WTC11 (cell line): Measurements from ENCODE around the gene TP53BP1. TPM values are rescaled to one million over a fixed set of nuclear protein-coding genes. Genes with fewer than 3 reads are reported as not detected.

Source experiments
- ATAC-seq: fragments of 200-7000 bp; cut with Tn5 transposase; 2 replicates; pipeline ENCODE4 v1.10.0; 2021; ENCODE audit warnings: mild to moderate bottlenecking, moderate library complexity
- CTCF ChIA-PET: fragments of 300-600 bp; sonication (Branson Sonifier 250); formaldehyde crosslinking; loops from one replicate; lab custom pipeline; 2021; ENCODE audit warnings: antibody characterized with exemption; lab: Charles Lee
- POLR2A ChIA-PET: fragments of 350-600 bp; sonication (Branson Sonifier 250); formaldehyde crosslinking; loops from one replicate; lab custom pipeline; 2021; ENCODE audit warnings: antibody characterized with exemption; lab: Charles Lee
- DNase-seq: peaks from one replicate; pipeline ENCODE4 v3.0.0; 2021; ENCODE audit warnings: low spot score
- H3K27ac Mint-ChIP-seq: 2 replicates; pipeline ENCODE4 v1.8.0; 2021; ENCODE audit warnings: mixed read lengths
- H3K27me3 Mint-ChIP-seq: 2 replicates; pipeline ENCODE4 v1.8.0; 2021; ENCODE audit warnings: low read depth, mild to moderate bottlenecking, moderate library complexity, mixed read lengths
- H3K36me3 Mint-ChIP-seq: 2 replicates; pipeline ENCODE4 v1.8.0; 2021; ENCODE audit warnings: mixed read lengths
- H3K4me1 Mint-ChIP-seq: 2 replicates; pipeline ENCODE4 v1.8.0; 2022; ENCODE audit warnings: mixed read lengths
- H3K4me3 Mint-ChIP-seq: 2 replicates; pipeline ENCODE4 v1.8.0; 2021; ENCODE audit warnings: mild to moderate bottlenecking, moderate library complexity, mixed read lengths
- H3K9me3 Mint-ChIP-seq: 2 replicates; pipeline ENCODE4 v1.8.0; 2021; ENCODE audit warnings: mixed read lengths
- CREM ChIP-seq: sonication (generic); formaldehyde crosslinking; IDR thresholded peaks from 2 replicates; pipeline ENCODE4 v1.8.1; 2022; ENCODE audit warnings: mild to moderate bottlenecking, missing genetic modification reagents, moderate library complexity
- JUN ChIP-seq: sonication (generic); formaldehyde crosslinking; IDR thresholded peaks from 2 replicates; pipeline ENCODE4 v1.8.0; 2023; ENCODE audit warnings: mild to moderate bottlenecking, missing genetic modification reagents
- KAT7 ChIP-seq: sonication (generic); formaldehyde crosslinking; IDR thresholded peaks from 2 replicates; pipeline ENCODE4 v1.8.1; 2023; ENCODE audit warnings: missing genetic modification reagents, mild to moderate bottlenecking, borderline replicate concordance
- MYBL2 ChIP-seq: sonication (generic); formaldehyde crosslinking; IDR thresholded peaks from 2 replicates; pipeline ENCODE4 v1.8.1; 2023; ENCODE audit warnings: mild to moderate bottlenecking, moderate library complexity, missing genetic modification reagents
- NFYB ChIP-seq: sonication (generic); formaldehyde crosslinking; conservative IDR thresholded peaks from 2 replicates; pipeline ENCODE4 v1.8.0; 2022; ENCODE audit warnings: low read depth, missing genetic modification reagents
- RELA ChIP-seq: sonication (generic); formaldehyde crosslinking; IDR thresholded peaks from 2 replicates; pipeline ENCODE4 v1.8.1; 2022; ENCODE audit warnings: missing genetic modification reagents, mild to moderate bottlenecking, borderline replicate concordance
- SOX15 ChIP-seq: fragments of 250-450 bp; sonication (Bioruptor Pico); IDR thresholded peaks from 2 replicates; pipeline ENCODE4 v1.9.0; 2021; ENCODE audit warnings: mild to moderate bottlenecking
- ZNF263 ChIP-seq: sonication (generic); formaldehyde crosslinking; IDR thresholded peaks from 2 replicates; pipeline ENCODE4 v1.8.1; 2022; ENCODE audit warnings: low read depth, mild to moderate bottlenecking, moderate library complexity, missing genetic modification reagents
- ZNF671 ChIP-seq: fragments of 250-450 bp; sonication (Bioruptor Pico); IDR thresholded peaks from 2 replicates; pipeline ENCODE4 v1.8.0; 2021; ENCODE audit warnings: mild to moderate bottlenecking
- total RNA-seq: library from RNA; stranded (reverse); gene quantifications from 3 replicates; pipeline ENCODE4 v1.2.3, GENCODE V29; 2021
- TF ChIP-seq, protein P1 (sequence below): fragments of 250-450 bp; sonication (Bioruptor Pico); IDR thresholded peaks from 2 replicates; pipeline ENCODE4 v1.9.0; 2021; ENCODE audit warnings: mild to moderate bottlenecking, borderline replicate concordance
- TF ChIP-seq, protein P2 (sequence below): sonication (generic); formaldehyde crosslinking; IDR thresholded peaks from 2 replicates; pipeline ENCODE4 v1.8.0; 2023; ENCODE audit warnings: missing genetic modification reagents, mild to moderate bottlenecking, borderline replicate concordance
- TF ChIP-seq, protein P3 (sequence below): sonication (generic); formaldehyde crosslinking; IDR thresholded peaks from 2 replicates; pipeline ENCODE4 v1.8.1; 2022; ENCODE audit warnings: low read depth, mild to moderate bottlenecking, moderate library complexity, missing genetic modification reagents, borderline replicate concordance
- TF ChIP-seq, protein P4 (sequence below): sonication (generic); formaldehyde crosslinking; IDR thresholded peaks from 2 replicates; pipeline ENCODE4 v1.8.1; 2022; ENCODE audit warnings: missing genetic modification reagents, borderline replicate concordance

The TP53BP1 gene
- total RNA-seq, 1 experiment from 2014 or later: 67.1 TPM

DNA sequence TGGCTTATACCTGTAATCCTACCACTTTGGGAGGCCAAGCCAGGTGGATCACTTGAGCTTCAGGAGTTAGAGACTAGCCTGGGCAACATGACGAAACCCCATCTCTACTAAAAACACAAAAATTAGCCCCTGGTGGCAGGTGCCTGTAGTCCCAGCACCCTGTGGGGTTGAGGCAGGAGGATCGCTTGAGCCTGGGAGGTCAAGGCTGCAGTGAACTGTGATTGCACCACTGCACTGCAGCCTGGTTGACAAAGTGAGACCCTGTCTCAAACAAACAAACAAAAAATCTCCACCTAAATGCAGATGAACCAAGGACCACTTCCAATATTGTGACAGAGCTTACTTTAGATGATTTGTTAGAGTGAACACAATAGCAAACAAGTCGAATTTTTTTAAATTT, 53.7 kb downstream of the TP53BP1 start:
- CTCF ChIA-PET: interaction anchor here (2.3 kb wide), 1 partner anchor 75 kb away, joined by 13 read pairs; no protein-coding TSS in a partner anchor
- Mint-ChIP-seq H3K36me3 (peaks cover 44% of the 10 kb centered on the region), H3K27ac (0 out of 2 replicates have a peak overlapping the region, but pooled peaks have one; percentile 24), H3K9me3 (no peaks in the 10 kb centered on the region), H3K4me3 (no peak overlapping the region), H3K27me3 (no peaks in the 10 kb centered on the region), H3K4me1 (peaks cover 7% of the 10 kb centered on the region)
- ATAC-seq (peak; percentile 51), DNase-seq (peak; percentile 12)
- POLR2A ChIA-PET: interaction anchor here (0.6 kb wide), 1 partner anchor 202 kb away, joined by 4 read pairs; no protein-coding TSS in a partner anchor
- TF ChIP-seq ZNF263 (CRISPR knock-in tag): no peak

DNA sequence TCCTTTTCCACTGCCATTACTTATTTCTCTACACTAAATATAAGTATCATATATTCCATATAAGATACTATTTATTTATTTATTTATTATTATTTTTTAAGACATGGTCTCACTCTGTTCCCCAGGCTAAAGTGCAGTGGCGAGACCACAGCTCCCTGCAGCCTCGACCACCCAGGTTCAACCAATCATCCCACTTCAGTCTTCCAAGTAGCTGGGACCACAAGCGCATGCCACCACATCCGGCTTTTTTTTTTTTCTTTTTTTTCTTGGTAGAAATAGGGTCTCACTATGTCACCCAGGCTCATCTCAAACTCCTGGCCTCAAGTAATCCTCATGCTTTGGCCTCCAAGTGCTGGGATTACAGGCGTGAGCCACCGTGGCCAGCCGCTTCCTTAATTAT, 56.6 kb downstream of the TP53BP1 start:
- no peak overlapping the region for H3K27ac Mint-ChIP-seq
- CTCF ChIA-PET: no interaction called here

DNA sequence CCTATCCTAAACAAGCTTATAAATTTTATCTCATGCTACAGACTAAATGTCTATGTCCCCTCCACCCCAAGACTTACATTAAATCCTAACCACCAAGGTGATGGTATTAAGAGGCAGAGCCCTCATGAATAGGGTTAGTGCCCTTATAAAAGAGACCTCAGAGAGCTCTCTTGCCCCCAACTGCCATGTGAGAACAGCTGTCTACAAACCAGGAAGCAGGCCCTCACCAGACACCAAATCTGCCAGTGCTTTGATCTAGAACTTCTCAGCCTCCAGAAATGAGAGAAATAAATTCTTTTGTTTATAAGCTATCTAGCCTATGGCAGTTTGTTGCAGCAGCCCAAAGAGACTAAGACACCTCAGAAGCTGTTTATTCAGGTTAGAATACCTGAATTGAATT, 58.5 kb downstream of the TP53BP1 start:
- no peaks in the 10 kb centered on the region for H3K9me3 Mint-ChIP-seq
- no peaks in the 10 kb centered on the region for H3K4me1 Mint-ChIP-seq
- ATAC-seq: no peak
- DNase-seq: no peak
- POLR2A ChIA-PET: interaction anchor here (0.5 kb wide), 1 partner anchor 311 kb away, joined by 16 read pairs; no protein-coding TSS in a partner anchor
- no peaks in the 10 kb centered on the region for H3K27me3 Mint-ChIP-seq
- no peak overlapping the region for H3K4me3 Mint-ChIP-seq
- H3K36me3 Mint-ChIP-seq: peaks cover 50% of the 10 kb centered on the region
- TF ChIP-seq RELA (CRISPR knock-in tag) (no peak), SOX15 (CRISPR knock-in tag) (no peak), CREM (CRISPR knock-in tag) (no peak), MYBL2 (CRISPR knock-in tag) (no peak), JUN (CRISPR knock-in tag) (no peak), ZNF671 (no peak), NFYB (CRISPR knock-in tag) (no peak)
- TF ChIP-seq, protein P1, sequence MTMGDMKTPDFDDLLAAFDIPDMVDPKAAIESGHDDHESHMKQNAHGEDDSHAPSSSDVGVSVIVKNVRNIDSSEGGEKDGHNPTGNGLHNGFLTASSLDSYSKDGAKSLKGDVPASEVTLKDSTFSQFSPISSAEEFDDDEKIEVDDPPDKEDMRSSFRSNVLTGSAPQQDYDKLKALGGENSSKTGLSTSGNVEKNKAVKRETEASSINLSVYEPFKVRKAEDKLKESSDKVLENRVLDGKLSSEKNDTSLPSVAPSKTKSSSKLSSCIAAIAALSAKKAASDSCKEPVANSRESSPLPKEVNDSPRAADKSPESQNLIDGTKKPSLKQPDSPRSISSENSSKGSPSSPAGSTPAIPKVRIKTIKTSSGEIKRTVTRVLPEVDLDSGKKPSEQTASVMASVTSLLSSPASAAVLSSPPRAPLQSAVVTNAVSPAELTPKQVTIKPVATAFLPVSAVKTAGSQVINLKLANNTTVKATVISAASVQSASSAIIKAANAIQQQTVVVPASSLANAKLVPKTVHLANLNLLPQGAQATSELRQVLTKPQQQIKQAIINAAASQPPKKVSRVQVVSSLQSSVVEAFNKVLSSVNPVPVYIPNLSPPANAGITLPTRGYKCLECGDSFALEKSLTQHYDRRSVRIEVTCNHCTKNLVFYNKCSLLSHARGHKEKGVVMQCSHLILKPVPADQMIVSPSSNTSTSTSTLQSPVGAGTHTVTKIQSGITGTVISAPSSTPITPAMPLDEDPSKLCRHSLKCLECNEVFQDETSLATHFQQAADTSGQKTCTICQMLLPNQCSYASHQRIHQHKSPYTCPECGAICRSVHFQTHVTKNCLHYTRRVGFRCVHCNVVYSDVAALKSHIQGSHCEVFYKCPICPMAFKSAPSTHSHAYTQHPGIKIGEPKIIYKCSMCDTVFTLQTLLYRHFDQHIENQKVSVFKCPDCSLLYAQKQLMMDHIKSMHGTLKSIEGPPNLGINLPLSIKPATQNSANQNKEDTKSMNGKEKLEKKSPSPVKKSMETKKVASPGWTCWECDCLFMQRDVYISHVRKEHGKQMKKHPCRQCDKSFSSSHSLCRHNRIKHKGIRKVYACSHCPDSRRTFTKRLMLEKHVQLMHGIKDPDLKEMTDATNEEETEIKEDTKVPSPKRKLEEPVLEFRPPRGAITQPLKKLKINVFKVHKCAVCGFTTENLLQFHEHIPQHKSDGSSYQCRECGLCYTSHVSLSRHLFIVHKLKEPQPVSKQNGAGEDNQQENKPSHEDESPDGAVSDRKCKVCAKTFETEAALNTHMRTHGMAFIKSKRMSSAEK (CRISPR knock-in tag): no peak
- TF ChIP-seq, protein P2, sequence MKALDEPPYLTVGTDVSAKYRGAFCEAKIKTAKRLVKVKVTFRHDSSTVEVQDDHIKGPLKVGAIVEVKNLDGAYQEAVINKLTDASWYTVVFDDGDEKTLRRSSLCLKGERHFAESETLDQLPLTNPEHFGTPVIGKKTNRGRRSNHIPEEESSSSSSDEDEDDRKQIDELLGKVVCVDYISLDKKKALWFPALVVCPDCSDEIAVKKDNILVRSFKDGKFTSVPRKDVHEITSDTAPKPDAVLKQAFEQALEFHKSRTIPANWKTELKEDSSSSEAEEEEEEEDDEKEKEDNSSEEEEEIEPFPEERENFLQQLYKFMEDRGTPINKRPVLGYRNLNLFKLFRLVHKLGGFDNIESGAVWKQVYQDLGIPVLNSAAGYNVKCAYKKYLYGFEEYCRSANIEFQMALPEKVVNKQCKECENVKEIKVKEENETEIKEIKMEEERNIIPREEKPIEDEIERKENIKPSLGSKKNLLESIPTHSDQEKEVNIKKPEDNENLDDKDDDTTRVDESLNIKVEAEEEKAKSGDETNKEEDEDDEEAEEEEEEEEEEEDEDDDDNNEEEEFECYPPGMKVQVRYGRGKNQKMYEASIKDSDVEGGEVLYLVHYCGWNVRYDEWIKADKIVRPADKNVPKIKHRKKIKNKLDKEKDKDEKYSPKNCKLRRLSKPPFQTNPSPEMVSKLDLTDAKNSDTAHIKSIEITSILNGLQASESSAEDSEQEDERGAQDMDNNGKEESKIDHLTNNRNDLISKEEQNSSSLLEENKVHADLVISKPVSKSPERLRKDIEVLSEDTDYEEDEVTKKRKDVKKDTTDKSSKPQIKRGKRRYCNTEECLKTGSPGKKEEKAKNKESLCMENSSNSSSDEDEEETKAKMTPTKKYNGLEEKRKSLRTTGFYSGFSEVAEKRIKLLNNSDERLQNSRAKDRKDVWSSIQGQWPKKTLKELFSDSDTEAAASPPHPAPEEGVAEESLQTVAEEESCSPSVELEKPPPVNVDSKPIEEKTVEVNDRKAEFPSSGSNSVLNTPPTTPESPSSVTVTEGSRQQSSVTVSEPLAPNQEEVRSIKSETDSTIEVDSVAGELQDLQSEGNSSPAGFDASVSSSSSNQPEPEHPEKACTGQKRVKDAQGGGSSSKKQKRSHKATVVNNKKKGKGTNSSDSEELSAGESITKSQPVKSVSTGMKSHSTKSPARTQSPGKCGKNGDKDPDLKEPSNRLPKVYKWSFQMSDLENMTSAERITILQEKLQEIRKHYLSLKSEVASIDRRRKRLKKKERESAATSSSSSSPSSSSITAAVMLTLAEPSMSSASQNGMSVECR: no peak
- TF ChIP-seq, protein P3, sequence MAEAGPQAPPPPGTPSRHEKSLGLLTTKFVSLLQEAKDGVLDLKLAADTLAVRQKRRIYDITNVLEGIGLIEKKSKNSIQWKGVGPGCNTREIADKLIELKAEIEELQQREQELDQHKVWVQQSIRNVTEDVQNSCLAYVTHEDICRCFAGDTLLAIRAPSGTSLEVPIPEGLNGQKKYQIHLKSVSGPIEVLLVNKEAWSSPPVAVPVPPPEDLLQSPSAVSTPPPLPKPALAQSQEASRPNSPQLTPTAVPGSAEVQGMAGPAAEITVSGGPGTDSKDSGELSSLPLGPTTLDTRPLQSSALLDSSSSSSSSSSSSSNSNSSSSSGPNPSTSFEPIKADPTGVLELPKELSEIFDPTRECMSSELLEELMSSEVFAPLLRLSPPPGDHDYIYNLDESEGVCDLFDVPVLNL (CRISPR knock-in tag): no peak
- TF ChIP-seq, protein P4, sequence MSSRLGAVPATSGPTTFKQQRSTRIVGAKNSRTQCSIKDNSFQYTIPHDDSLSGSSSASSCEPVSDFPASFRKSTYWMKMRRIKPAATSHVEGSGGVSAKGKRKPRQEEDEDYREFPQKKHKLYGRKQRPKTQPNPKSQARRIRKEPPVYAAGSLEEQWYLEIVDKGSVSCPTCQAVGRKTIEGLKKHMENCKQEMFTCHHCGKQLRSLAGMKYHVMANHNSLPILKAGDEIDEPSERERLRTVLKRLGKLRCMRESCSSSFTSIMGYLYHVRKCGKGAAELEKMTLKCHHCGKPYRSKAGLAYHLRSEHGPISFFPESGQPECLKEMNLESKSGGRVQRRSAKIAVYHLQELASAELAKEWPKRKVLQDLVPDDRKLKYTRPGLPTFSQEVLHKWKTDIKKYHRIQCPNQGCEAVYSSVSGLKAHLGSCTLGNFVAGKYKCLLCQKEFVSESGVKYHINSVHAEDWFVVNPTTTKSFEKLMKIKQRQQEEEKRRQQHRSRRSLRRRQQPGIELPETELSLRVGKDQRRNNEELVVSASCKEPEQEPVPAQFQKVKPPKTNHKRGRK: no peak
- no peak overlapping the region for H3K27ac Mint-ChIP-seq
- CTCF ChIA-PET: no interaction called here

More for the DNA sequence above, 56.6 kb downstream of the TP53BP1 start:
- no peaks in the 10 kb centered on the region for H3K27me3 Mint-ChIP-seq
- no peak for ATAC-seq
- TF ChIP-seq KAT7 (CRISPR knock-in tag): no peak
- TF ChIP-seq, all 79 proteins: peak for 0
- no peak for DNase-seq
- POLR2A ChIA-PET: no interaction called here
- Mint-ChIP-seq H3K9me3 (no peaks in the 10 kb centered on the region), H3K36me3 (peaks cover 58% of the 10 kb centered on the region), H3K4me1 (peaks cover 7% of the 10 kb centered on the region), H3K4me3 (no peak overlapping the region)
